H9 (cell line): ENCODE measurements around the gene CLOCK. TPM values are rescaled to one million over a fixed set of nuclear protein-coding genes. Genes with fewer than 3 reads are reported as not detected.

Source experiments
- DNase-seq: peaks from one replicate; pipeline ENCODE4 v3.0.0-alpha.2; 2017
- H2AFZ ChIP-seq: one replicate; pipeline ENCODE4 v1.6.1; 2013; ENCODE audit warnings: mild to moderate bottlenecking, low read length, control low read depth, moderate library complexity
- H2AK5ac ChIP-seq: 2 replicates; pipeline ENCODE4 v1.6.1; 2013; ENCODE audit warnings: low read length, control low read depth, mixed read lengths; ENCODE audit not compliant: insufficient read length
- H2BK120ac ChIP-seq: one replicate; pipeline ENCODE4 v1.6.1; 2013; ENCODE audit warnings: low read depth, mild to moderate bottlenecking, low read length, control low read depth, inconsistent platforms; ENCODE audit not compliant: poor library complexity, severe bottlenecking
- H2BK12ac ChIP-seq: 2 replicates; pipeline ENCODE4 v1.6.1; 2013; ENCODE audit warnings: low read length, control low read depth, mixed read lengths, low read depth; ENCODE audit not compliant: insufficient read length
- H2BK15ac ChIP-seq: 2 replicates; pipeline ENCODE4 v1.6.1; 2013; ENCODE audit warnings: low read depth, low read length, control low read depth
- H2BK20ac ChIP-seq: one replicate; pipeline ENCODE4 v1.6.1; 2013; ENCODE audit warnings: low read depth, mild to moderate bottlenecking, low read length, control low read depth, inconsistent platforms; ENCODE audit not compliant: poor library complexity, severe bottlenecking
- H2BK5ac ChIP-seq: 2 replicates; pipeline ENCODE4 v1.6.1; 2013; ENCODE audit warnings: low read length, control low read depth, mixed read lengths; ENCODE audit not compliant: insufficient read length
- H3K14ac ChIP-seq: 2 replicates; pipeline ENCODE4 v1.6.1; 2013; ENCODE audit warnings: low read length, control low read depth; ENCODE audit not compliant: insufficient read depth
- H3K18ac ChIP-seq: 2 replicates; pipeline ENCODE4 v1.6.1; 2013; ENCODE audit warnings: low read depth, mild to moderate bottlenecking, mixed read lengths, low read length, control low read depth; ENCODE audit not compliant: insufficient read length
- H3K23ac ChIP-seq: 2 replicates; pipeline ENCODE4 v1.6.1; 2013; ENCODE audit warnings: low read length, control low read depth, mixed read lengths, low read depth; ENCODE audit not compliant: insufficient read length
- H3K23me2 ChIP-seq: 2 replicates; pipeline ENCODE4 v1.6.1; 2013; ENCODE audit warnings: low read depth, mild to moderate bottlenecking, mixed read lengths, low read length, control low read depth; ENCODE audit not compliant: insufficient read length, poor library complexity, severe bottlenecking
- H3K27ac ChIP-seq: 2 replicates; pipeline ENCODE4 v1.5.1; 2013; ENCODE audit warnings: low read length, control low read depth, mixed read lengths, low read depth; ENCODE audit not compliant: insufficient read length
- H3K27me3 ChIP-seq: 2 replicates; pipeline ENCODE4 v1.6.1; 2013; ENCODE audit warnings: low read length, control low read depth, inconsistent platforms; ENCODE audit not compliant: insufficient read depth
- H3K4ac ChIP-seq: 2 replicates; pipeline ENCODE4 v1.6.1; 2013; ENCODE audit warnings: low read depth, mild to moderate bottlenecking, control low read depth, inconsistent platforms, low read length, moderate library complexity
- H3K4me1 ChIP-seq: 2 replicates; pipeline ENCODE4 v1.6.1; 2013; ENCODE audit warnings: low read length, control low read depth, inconsistent platforms; ENCODE audit not compliant: insufficient read depth
- H3K4me2 ChIP-seq: 2 replicates; pipeline ENCODE4 v1.6.1; 2013; ENCODE audit warnings: low read length, control low read depth, mixed read lengths; ENCODE audit not compliant: insufficient read length, insufficient read depth
- H3K56ac ChIP-seq: 2 replicates; pipeline ENCODE4 v1.6.1; 2013; ENCODE audit warnings: low read depth, mild to moderate bottlenecking, mixed read lengths, low read length, control low read depth; ENCODE audit not compliant: insufficient read length
- H3K79me1 ChIP-seq: 2 replicates; pipeline ENCODE4 v1.6.1; 2013; ENCODE audit warnings: low read depth, mild to moderate bottlenecking, moderate library complexity, low read length, control low read depth, inconsistent platforms; ENCODE audit not compliant: insufficient read depth, poor library complexity, severe bottlenecking
- H3K79me2 ChIP-seq: 2 replicates; pipeline ENCODE4 v1.6.1; 2013; ENCODE audit warnings: low read length, control low read depth, inconsistent platforms; ENCODE audit not compliant: insufficient read depth
- H3K9ac ChIP-seq: 2 replicates; pipeline ENCODE4 v1.6.1; 2013; ENCODE audit warnings: low read length, control low read depth, mixed read lengths; ENCODE audit not compliant: insufficient read length; ENCODE audit errors: extremely low read depth
- H3K9me3 ChIP-seq: one replicate; pipeline ENCODE4 v1.6.1; 2013; ENCODE audit warnings: low read depth, low read length, inconsistent platforms; ENCODE audit not compliant: control insufficient read depth
- H3T11ph ChIP-seq: one replicate; pipeline ENCODE4 v1.6.1; 2013; ENCODE audit warnings: mild to moderate bottlenecking, low read length, control low read depth, inconsistent platforms
- H4K20me1 ChIP-seq: one replicate; pipeline ENCODE4 v1.6.1; 2013; ENCODE audit not compliant: control insufficient read depth, insufficient read length, insufficient read depth
- H4K5ac ChIP-seq: 2 replicates; pipeline ENCODE4 v1.6.1; 2013; ENCODE audit warnings: low read depth, mild to moderate bottlenecking, mixed read lengths, low read length, control low read depth; ENCODE audit not compliant: insufficient read length
- H4K8ac ChIP-seq: replicated peaks from 2 replicates; pipeline ENCODE4 v1.6.1; 2013; ENCODE audit warnings: low read length, control low read depth, mixed read lengths, low read depth; ENCODE audit not compliant: insufficient read length
- H4K91ac ChIP-seq: 2 replicates; pipeline ENCODE4 v1.6.1; 2013; ENCODE audit warnings: low read depth, mild to moderate bottlenecking, moderate library complexity, mixed read lengths, low read length, control low read depth; ENCODE audit not compliant: insufficient read length
- H3K27ac Mint-ChIP-seq, 3 experiments: 2 replicates in 2 of 3; 3 replicates in 1 of 3; pipeline ENCODE4 v1.8.0; 2020 to 2021; ENCODE audit warnings: mixed read lengths in 3 of 3, mild to moderate bottlenecking in 1 of 3, moderate library complexity in 1 of 3
- H3K27me3 Mint-ChIP-seq: 2 replicates; pipeline ENCODE4 v1.8.0; 2021; ENCODE audit warnings: low read depth, mild to moderate bottlenecking, moderate library complexity, mixed read lengths
- H3K36me3 Mint-ChIP-seq, 3 experiments: 2 replicates in 2 of 3; 3 replicates in 1 of 3; pipeline ENCODE4 v1.8.0; 2020 to 2021; ENCODE audit warnings: low read depth in 3 of 3, mixed read lengths in 3 of 3; ENCODE audit not compliant: insufficient read depth in 1 of 3
- H3K4me1 Mint-ChIP-seq, 2 experiments: 2 replicates each; pipeline ENCODE4 v1.8.0; 2020; ENCODE audit warnings: mixed read lengths in 2 of 2
- H3K4me3 Mint-ChIP-seq, 2 experiments: 2 replicates in 1 of 2; 3 replicates in 1 of 2; pipeline ENCODE4 v1.8.0; 2020 to 2021; ENCODE audit warnings: mild to moderate bottlenecking in 2 of 2, mixed read lengths in 2 of 2, moderate library complexity in 1 of 2
- H3K9me3 Mint-ChIP-seq, 2 experiments: 2 replicates in 1 of 2; 3 replicates in 1 of 2; pipeline ENCODE4 v1.8.0; 2020; ENCODE audit warnings: mild to moderate bottlenecking in 2 of 2, mixed read lengths in 2 of 2, moderate library complexity in 1 of 2
- WGBS: extraction: QIAGEN DNeasy Blood & Tissue Kit; methylation state at CpG from one replicate; pipeline ENCODE4 v1.1.7; 2013; ENCODE audit warnings: missing lambda C conversion rate, low lambda C conversion rate, mixed read lengths; ENCODE audit not compliant: insufficient read length; ENCODE audit errors: extremely low coverage; 5-methylcytosine and 5-hydroxymethylcytosine counted together
- total RNA-seq: library from RNA; stranded (reverse); gene quantifications from 2 replicates; pipeline ENCODE4 v1.2.1, GENCODE V29; 2021
- TF ChIP-seq, protein P1 (sequence below): fragments of 200-600 bp; sonication (generic); conservative IDR thresholded peaks from 3 replicates; pipeline ENCODE4 v1.8.0; 2021; ENCODE audit warnings: antibody characterized with exemption, mild to moderate bottlenecking

Gene CLOCK
- total RNA-seq, 1 experiment from 2014 or later, result 16.2 TPM

DNA sequence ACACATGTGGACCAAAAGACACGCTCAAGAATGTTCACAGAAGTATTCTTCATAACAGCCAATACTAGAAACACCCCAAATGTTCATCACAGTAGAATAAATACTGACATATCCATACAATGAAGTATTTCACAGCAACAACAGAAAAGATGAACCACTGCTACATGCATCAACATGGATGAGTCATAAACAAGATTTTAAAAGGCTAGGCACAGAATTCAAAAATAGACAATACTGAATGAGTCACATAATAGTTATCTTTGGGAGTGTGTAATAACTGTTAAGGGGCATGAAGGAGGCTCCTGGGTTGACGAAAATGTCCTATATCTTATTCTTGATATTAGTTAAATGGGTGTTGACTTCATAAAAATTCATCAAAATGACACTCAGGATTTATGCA is 43.5 kb downstream of the CLOCK start:
- Histone ChIP-seq H3K9ac (no peak overlapping the region), H3K23ac (no peak overlapping the region), H3K4me1 (0 out of 2 replicates have a peak, but pooled peaks cover 3% of the 10 kb centered on the region), H3K9me3 (no peaks in the 10 kb centered on the region), H3K23me2 (no peaks in the 10 kb centered on the region), H2BK12ac (no peak overlapping the region), H2BK15ac (no peak overlapping the region), H2BK20ac (no peak overlapping the region), H4K8ac (no peak overlapping the region), H3K27ac (no peak overlapping the region), H3K79me1 (peaks cover 2% of the 10 kb centered on the region), H3K14ac (no peak overlapping the region), H4K91ac (no peak overlapping the region), H2BK120ac (no peak overlapping the region), H2BK5ac (no peak overlapping the region), H3K56ac (no peak overlapping the region), H4K5ac (no peak overlapping the region), H3K4me2 (no peak overlapping the region), H3T11ph (no peak overlapping the region), H3K4ac (no peak overlapping the region), H2AK5ac (no peak overlapping the region), H2AFZ (no peak overlapping the region), H3K18ac (no peak overlapping the region), H4K20me1 (no peaks in the 10 kb centered on the region), H3K79me2 (0 out of 2 replicates have a peak, but pooled peaks cover 2% of the 10 kb centered on the region), H3K27me3 (no peaks in the 10 kb centered on the region)
- peaks cover 3 to 9% (median 4%) of the 10 kb centered on the region in 3 experiments; a peak in 4 of 7 replicates for H3K36me3 Mint-ChIP-seq
- no peaks in the 10 kb centered on the region for H3K27me3 Mint-ChIP-seq
- H3K9me3 Mint-ChIP-seq, result no peaks in the 10 kb centered on the region
- DNase-seq, result no peak
- WGBS, result no CpG with 5 or more reads among the region's 2 CpGs
- H3K4me3 Mint-ChIP-seq, result no peak overlapping the region
- TF ChIP-seq, protein P1, sequence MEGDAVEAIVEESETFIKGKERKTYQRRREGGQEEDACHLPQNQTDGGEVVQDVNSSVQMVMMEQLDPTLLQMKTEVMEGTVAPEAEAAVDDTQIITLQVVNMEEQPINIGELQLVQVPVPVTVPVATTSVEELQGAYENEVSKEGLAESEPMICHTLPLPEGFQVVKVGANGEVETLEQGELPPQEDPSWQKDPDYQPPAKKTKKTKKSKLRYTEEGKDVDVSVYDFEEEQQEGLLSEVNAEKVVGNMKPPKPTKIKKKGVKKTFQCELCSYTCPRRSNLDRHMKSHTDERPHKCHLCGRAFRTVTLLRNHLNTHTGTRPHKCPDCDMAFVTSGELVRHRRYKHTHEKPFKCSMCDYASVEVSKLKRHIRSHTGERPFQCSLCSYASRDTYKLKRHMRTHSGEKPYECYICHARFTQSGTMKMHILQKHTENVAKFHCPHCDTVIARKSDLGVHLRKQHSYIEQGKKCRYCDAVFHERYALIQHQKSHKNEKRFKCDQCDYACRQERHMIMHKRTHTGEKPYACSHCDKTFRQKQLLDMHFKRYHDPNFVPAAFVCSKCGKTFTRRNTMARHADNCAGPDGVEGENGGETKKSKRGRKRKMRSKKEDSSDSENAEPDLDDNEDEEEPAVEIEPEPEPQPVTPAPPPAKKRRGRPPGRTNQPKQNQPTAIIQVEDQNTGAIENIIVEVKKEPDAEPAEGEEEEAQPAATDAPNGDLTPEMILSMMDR, result no peak
- H3K4me1 Mint-ChIP-seq, result peaks cover 9% of the 10 kb centered on the region in 2 experiments
- H3K27ac Mint-ChIP-seq, result no peak overlapping the region
